ENCODE data around the gene MRPL40.

DNA sequence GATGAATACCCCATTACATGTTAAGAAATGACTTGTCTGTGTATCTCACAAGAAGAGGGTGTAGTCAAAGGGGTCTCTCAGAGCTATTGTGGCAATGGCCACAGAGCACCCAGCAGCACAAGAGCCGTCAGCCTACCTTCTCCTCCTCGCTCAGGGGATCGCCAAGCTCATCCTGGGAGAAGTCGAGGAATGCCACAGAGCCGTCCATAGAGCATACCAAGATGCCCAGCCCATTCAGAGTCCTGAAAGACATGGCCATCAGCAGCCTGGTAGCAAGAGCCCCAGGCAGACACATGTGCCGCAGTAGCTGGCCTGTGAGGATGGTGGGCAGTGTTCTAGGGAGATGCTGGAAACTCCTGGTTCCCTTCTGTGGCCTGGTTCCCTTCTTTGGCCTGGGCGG, 44.8 kb upstream of the MRPL40 start:
- TF ChIP-seq, protein P1, sequence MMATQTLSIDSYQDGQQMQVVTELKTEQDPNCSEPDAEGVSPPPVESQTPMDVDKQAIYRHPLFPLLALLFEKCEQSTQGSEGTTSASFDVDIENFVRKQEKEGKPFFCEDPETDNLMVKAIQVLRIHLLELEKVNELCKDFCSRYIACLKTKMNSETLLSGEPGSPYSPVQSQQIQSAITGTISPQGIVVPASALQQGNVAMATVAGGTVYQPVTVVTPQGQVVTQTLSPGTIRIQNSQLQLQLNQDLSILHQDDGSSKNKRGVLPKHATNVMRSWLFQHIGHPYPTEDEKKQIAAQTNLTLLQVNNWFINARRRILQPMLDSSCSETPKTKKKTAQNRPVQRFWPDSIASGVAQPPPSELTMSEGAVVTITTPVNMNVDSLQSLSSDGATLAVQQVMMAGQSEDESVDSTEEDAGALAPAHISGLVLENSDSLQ (IDR thresholded peaks at IDR 0.05): no peak
- TF ChIP-seq NFRKB (IDR thresholded peaks at IDR 0.05) (no peak), SP1 (IDR thresholded peaks at IDR 0.05) (no peak), BHLHE40 (IDR thresholded peaks at IDR 0.05; ENCODE audit: borderline replicate concordance) (no peak), SUZ12 (IDR thresholded peaks at IDR 0.05) (no peak), FOXM1 (IDR thresholded peaks at IDR 0.05; ENCODE audit: borderline replicate concordance) (no peak), ZNF384 (IDR thresholded peaks at IDR 0.05) (no peak), L3MBTL2 (conservative IDR thresholded peaks at IDR 0.05) (no peak), CTBP1 (IDR thresholded peaks at IDR 0.05; ENCODE audit: borderline replicate concordance) (no peak), ELF4 (IDR thresholded peaks at IDR 0.05) (no peak), FOXK2 (IDR thresholded peaks at IDR 0.05) (no peak), TARDBP (IDR thresholded peaks at IDR 0.05) (no peak), FOXA1 (IDR thresholded peaks at IDR 0.05) (no peak), ARNT (IDR thresholded peaks at IDR 0.05) (no peak)

Measured in HEK293T (cell line).